ENCODE data around the gene DGLUCY. TPM values are rescaled to one million over a fixed set of nuclear protein-coding genes. Genes with fewer than 3 reads are reported as not detected.

The DGLUCY gene
- total RNA-seq, 1 experiment from 2014 or later = 26.7 TPM

GRCh38 chr14:91246051-91246852, 132.4 kb downstream of the DGLUCY start:
- H3K27ac ChIP-seq (ENCODE audit: low read depth, low read length, poor library complexity, severe bottlenecking) = no peak overlapping the region
- DNase-seq (ENCODE audit: low spot score) = peak; percentile 44
- TF ChIP-seq EZH2 (IDR thresholded peaks at IDR 0.05; ENCODE audit: borderline replicate concordance, low read depth, low read length, poor library complexity, severe bottlenecking) = no peak
- TF ChIP-seq CTCF (conservative IDR thresholded peaks at IDR 0.05; ENCODE audit: low read depth, low read length) = no peak
- H3K9me3 ChIP-seq (ENCODE audit: low read depth, low read length, poor library complexity, severe bottlenecking) = no peaks in the 10 kb centered on the region
- H3K4me3 ChIP-seq (ENCODE audit: low read depth, low read length, poor library complexity, severe bottlenecking) = no peak overlapping the region
- CTCF ChIA-PET = no interaction called here
- no TSS peak for BruUV-seq (replicated peaks)
- peaks cover 23% of the 10 kb centered on the region for H3K4me1 ChIP-seq (ENCODE audit: insufficient read depth, low read length, poor library complexity, severe bottlenecking)
- H3K27me3 ChIP-seq (replicated peaks; ENCODE audit: insufficient read depth, low read depth, low read length, poor library complexity) = no peaks in the 10 kb centered on the region
- H3K36me3 ChIP-seq (ENCODE audit: insufficient read depth, low read length, poor library complexity, severe bottlenecking) = no peaks in the 10 kb centered on the region
- POLR2A ChIA-PET (ENCODE audit: low non-redundant PET) = interaction anchor here (0.6 kb wide), 1 partner anchor 133 kb away, joined by 9 read pairs; the partner anchor contains the start of gene DGLUCY
- intact Hi-C loops (cut with micrococcal nuclease; ENCODE audit: unreplicated experiment) = no loop called here

GRCh38 chr14:91249841-91250616, 136.2 kb downstream of the DGLUCY start:
- Histone ChIP-seq H3K9me3 (ENCODE audit: low read depth, low read length, poor library complexity, severe bottlenecking) (no peaks in the 10 kb centered on the region), H3K27ac (ENCODE audit: low read depth, low read length, poor library complexity, severe bottlenecking) (no peak overlapping the region), H3K27me3 (replicated peaks; ENCODE audit: insufficient read depth, low read depth, low read length, poor library complexity) (no peaks in the 10 kb centered on the region), H3K36me3 (ENCODE audit: insufficient read depth, low read length, poor library complexity, severe bottlenecking) (no peaks in the 10 kb centered on the region), H3K4me1 (ENCODE audit: insufficient read depth, low read length, poor library complexity, severe bottlenecking) (peaks cover 9% of the 10 kb centered on the region), H3K4me3 (ENCODE audit: low read depth, low read length, poor library complexity, severe bottlenecking) (no peak overlapping the region)
- no peak for DNase-seq (ENCODE audit: low spot score)
- no TSS peak for BruUV-seq (replicated peaks)
- TF ChIP-seq EZH2 (IDR thresholded peaks at IDR 0.05; ENCODE audit: borderline replicate concordance, low read depth, low read length, poor library complexity, severe bottlenecking) (no peak), CTCF (conservative IDR thresholded peaks at IDR 0.05; ENCODE audit: low read depth, low read length) (no peak)
- ChIA-PET CTCF (no interaction called here), POLR2A (ENCODE audit: low non-redundant PET) (interaction anchor here (0.7 kb wide), 1 partner anchor 338 kb away, joined by 3 read pairs; no protein-coding TSS in a partner anchor)
- intact Hi-C loops (cut with micrococcal nuclease; ENCODE audit: unreplicated experiment) = no loop called here

GRCh38 chr14:91250912-91251311, 137.0 kb downstream of the DGLUCY start:
- H3K4me1 ChIP-seq (ENCODE audit: insufficient read depth, low read length, poor library complexity, severe bottlenecking) = peaks cover 9% of the 10 kb centered on the region
- intact Hi-C loops (cut with micrococcal nuclease; ENCODE audit: unreplicated experiment) = no loop called here

More at GRCh38 chr14:91250912-91251311, 137.0 kb downstream of the DGLUCY start:
- ChIA-PET POLR2A (ENCODE audit: low non-redundant PET) (interaction anchor here (0.7 kb wide), 1 partner anchor 338 kb away, joined by 3 read pairs; no protein-coding TSS in a partner anchor), CTCF (no interaction called here)
- Histone ChIP-seq H3K4me3 (ENCODE audit: low read depth, low read length, poor library complexity, severe bottlenecking) (no peak overlapping the region), H3K27ac (ENCODE audit: low read depth, low read length, poor library complexity, severe bottlenecking) (no peak overlapping the region), H3K27me3 (replicated peaks; ENCODE audit: insufficient read depth, low read depth, low read length, poor library complexity) (no peaks in the 10 kb centered on the region), H3K9me3 (ENCODE audit: low read depth, low read length, poor library complexity, severe bottlenecking) (no peaks in the 10 kb centered on the region), H3K36me3 (ENCODE audit: insufficient read depth, low read length, poor library complexity, severe bottlenecking) (no peaks in the 10 kb centered on the region)
- peak; percentile 54 for DNase-seq (ENCODE audit: low spot score)
- BruUV-seq (replicated peaks) = no TSS peak
- no peak for TF ChIP-seq CTCF (conservative IDR thresholded peaks at IDR 0.05; ENCODE audit: low read depth, low read length)
- no peak for TF ChIP-seq EZH2 (IDR thresholded peaks at IDR 0.05; ENCODE audit: borderline replicate concordance, low read depth, low read length, poor library complexity, severe bottlenecking)
